Nucleus accumbens (tissue), 56 donors: ENCODE results near the gene MRPL10.

Source experiments
- DNase-seq, 56 donors: peaks; one replicate each; lab custom pipeline; 2025; lab: John Stamatoyannopoulos, UW

The MRPL10 gene

DNA sequence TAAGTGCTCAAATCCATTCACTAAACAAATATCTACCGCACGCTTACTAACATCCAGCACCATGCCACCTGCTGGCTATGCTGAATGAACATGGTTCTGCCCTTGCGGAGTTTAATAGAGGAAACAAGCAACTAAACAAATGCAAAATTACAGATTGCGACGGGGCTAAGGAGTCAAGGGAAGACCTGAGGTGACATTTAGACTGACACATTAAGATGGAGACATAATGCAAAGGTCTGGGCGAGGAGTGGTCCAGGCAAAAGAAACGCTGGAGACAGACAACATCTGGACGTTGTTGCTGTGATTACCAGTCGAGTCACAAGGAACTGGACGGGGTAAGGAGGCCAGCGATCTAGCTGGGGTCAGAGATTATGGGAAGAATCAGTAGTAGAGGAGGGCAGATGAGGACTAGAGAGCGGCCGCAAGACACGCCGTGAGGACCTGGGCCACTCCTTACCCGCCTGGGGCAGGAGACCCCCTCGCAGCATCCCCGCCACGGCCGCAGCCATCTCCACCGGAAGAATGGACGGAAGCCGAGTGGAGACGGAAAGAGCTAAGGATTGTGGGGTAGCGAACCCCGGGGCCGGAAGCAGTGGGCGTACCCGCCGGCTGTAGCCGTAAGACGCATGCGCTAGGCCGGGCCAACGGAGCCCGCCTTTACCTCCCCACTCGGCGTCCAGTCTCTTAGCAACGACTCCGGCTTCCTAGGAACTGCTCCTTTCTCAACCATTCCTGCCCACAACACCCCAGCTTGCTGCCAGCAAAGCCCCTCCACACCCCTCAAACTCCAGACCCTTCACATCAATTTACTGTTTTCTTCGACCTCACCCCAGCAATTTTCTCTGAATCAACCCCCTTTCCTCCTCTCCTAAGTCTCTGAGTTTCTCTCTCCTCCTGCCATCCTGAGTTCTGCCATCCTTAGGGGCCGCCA, at the start of gene MRPL10, which contains the start of gene LRRC46:
Gene MRPL10, minus strand, starts transcription at position 539 of the 931 bp plus-strand sequence. Its CDS starts 30 bp downstream, at position 509.
Gene LRRC46, plus strand, starts transcription at position 668 of the 931 bp plus-strand sequence. CDS start 320 bp downstream, outside the sequence.
- DNase-seq = peak in 55 of 56 donors; percentile 62 to 94 (median 88)

GRCh38 chr17:47879776-47880454, 48.6 kb upstream of the MRPL10 start:
- DNase-seq = no peak

DNA sequence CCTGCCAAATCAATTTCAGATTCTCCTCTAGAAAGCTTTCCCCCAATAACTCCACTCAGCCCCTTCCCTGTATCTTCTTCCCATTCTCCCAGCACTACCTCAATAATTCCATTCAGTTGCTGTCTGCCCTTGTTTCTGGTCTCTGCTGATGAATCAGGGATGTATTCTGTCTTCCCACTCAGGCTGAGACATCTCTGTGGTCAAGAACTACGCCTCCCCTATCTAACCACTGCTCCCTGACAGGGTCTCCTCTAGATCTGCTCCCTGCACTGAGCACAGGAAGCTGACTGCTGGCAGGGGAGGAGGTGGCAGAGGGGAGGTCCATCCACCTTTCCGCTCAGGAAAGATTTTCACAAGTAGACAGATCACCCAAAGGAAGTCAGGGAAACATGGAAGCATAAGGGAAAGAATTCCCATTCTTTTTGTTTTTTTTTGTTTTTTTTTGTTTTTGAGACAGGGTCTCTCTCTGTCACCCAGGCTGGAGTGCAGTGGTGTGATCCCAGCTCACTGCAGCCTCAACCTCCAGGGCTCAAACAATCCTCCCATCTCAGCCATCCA, 47.8 kb upstream of the MRPL10 start:
- DNase-seq = no peak

- no peak for DNase-seq
Observed at GRCh38 chr17:47878203-47879027, 47.1 kb upstream of the MRPL10 start.

DNA sequence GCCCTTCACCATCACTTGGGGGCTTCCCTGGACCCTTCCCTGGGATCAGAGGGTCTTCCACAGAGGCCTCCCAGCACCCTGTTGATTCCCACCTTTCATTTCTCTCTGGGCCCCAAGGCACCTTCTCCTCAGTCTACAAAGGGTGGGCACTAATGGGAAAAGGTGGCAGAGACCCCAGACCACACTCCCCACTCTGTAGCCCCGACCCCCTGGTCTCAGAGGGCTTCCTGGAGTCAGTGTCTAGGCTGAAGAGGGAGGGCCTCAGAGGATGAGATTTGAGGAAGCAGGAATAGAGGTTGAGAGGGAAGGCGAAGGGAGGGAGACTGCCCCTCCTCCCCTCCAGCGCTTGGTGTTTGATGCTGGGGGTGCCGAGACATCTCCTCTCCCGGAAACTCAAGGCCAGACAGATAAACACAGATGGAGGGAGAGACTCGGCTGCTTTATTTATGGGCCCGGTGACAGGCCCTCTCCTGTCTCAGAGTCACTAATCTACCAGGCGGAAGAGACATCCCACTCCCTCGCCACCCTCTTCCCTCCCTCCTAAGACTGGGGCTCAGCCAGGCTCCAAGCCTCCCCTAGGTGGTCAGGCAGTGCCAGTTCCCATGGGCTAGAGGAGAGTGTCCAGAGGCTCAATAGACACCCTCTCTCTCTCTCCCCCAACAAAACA, 46.2 kb upstream of the MRPL10 start:
- DNase-seq = no peak

GRCh38 chr17:47875011-47875985, 44.0 kb upstream of the MRPL10 start:
- DNase-seq = no peak

- DNase-seq = no peak
Observed at GRCh38 chr17:47873200-47874090, 42.1 kb upstream of the MRPL10 start.

- no peak for DNase-seq
Observed at GRCh38 chr17:47872651-47873161, 41.4 kb upstream of the MRPL10 start.

GRCh38 chr17:47872019-47872650, 40.8 kb upstream of the MRPL10 start:
- DNase-seq = no peak

DNA sequence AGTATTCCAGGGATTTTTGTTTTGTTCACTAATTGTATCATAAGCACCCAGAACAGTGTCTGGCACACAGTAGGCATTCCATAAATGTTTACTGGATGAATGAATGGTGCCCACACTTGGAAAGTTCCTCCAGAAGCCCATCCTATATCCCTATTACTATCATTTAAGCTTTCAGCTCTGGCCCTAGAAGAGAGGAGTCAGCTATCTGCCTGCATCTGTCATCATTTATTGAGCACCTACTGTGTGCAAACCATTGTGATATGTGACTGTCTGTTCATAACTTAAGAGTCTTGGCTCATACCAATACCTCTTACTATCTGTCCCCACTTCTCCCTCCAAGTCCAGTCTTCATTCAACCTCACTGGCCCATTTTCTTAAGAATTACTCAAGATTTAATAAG, 39.7 kb upstream of the MRPL10 start:
- no peak for DNase-seq

DNA sequence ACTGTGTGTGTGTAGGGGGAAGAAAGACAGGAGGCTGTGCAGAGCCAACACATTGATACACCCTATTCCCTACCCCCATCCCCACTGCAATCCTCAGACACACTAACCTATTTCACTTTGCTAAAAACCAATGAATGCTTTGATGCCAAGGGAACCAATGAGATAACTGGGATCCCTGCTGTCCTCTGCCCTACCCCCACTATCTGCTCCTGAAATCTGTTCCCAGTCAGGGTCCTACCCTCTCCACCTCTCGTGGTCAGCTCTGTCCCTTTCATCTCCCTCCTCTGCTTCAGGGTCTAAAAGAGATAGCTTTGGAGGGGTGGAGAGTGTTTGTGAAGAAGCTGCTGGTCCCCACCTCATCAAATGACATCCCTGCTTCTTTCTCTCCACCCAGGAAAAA, 38.7 kb upstream of the MRPL10 start:
- no peak for DNase-seq

DNA sequence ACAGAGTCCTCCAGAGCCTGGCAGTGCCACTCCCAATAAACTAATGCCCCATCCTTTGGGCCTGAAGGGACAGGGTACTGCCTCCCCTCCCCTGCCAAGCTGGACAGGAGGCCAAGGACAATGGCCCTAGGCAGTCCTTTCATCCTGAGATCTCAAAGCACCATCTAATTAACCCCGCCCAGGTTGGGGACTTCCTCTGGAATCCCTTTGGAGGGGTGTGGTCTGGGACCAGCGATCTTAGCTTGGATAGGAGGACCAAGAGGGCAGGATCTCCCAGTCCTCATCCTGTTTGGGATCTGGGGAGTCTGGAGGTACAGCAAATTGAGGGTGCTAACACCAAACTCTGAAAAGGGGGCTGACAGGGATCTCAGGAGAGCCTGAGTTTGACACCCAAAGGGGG, 37.8 kb upstream of the MRPL10 start:
- DNase-seq = no peak

GRCh38 chr17:47867813-47868533, 36.6 kb upstream of the MRPL10 start:
- no peak for DNase-seq

- DNase-seq = no peak
Observed at GRCh38 chr17:47866941-47867340, 35.6 kb upstream of the MRPL10 start.

- no peak for DNase-seq
Observed at GRCh38 chr17:47864791-47865216, 33.5 kb upstream of the MRPL10 start.
